H1 (cell line): ENCODE measurements around the gene PRRG2. TPM values are rescaled to one million over a fixed set of nuclear protein-coding genes. Genes with fewer than 3 reads are reported as not detected.

Experiments used
- CTCF ChIA-PET: fragments of 300-600 bp; sonication (Branson Sonifier 250); formaldehyde crosslinking; loops from one replicate; lab custom pipeline; 2021; ENCODE audit not compliant: partially characterized antibody; lab: Charles Lee
- POLR2A ChIA-PET: fragments of 300-600 bp; sonication (Branson Sonifier 250); formaldehyde crosslinking; loops from one replicate; lab custom pipeline; 2021; ENCODE audit warnings: inconsistent platforms; ENCODE audit not compliant: partially characterized antibody; lab: Charles Lee
- DNase-seq, 2 experiments: peaks; one replicate each; pipeline versions ENCODE4 v3.0.0 to v3.0.0-alpha.2; 2010 to 2022; ENCODE audit warnings: low spot score in 2 of 2, low read depth in 1 of 2, mixed read lengths in 1 of 2
- FAIRE-seq: peaks from 2 replicates; lab custom pipeline; 2011; peaks lifted over from hg19 to GRCh38; lab: Jason Lieb, UNC
- H2AFZ ChIP-seq: 2 replicates; pipeline ENCODE4 v1.8.1; 2012; ENCODE audit warnings: low read length, inconsistent platforms
- H2AK5ac ChIP-seq: 2 replicates; pipeline ENCODE4 v1.6.1; 2013; ENCODE audit warnings: low read depth, low read length
- H2BK120ac ChIP-seq: replicated peaks from 2 replicates; pipeline ENCODE3; 2013; ENCODE audit warnings: low read depth, low read length, inconsistent platforms
- H2BK12ac ChIP-seq: 2 replicates; pipeline ENCODE4 v1.6.1; 2013; ENCODE audit warnings: low read depth, low read length
- H2BK15ac ChIP-seq: 2 replicates; pipeline ENCODE4 v1.6.1; 2013; ENCODE audit warnings: low read length
- H2BK20ac ChIP-seq: 2 replicates; pipeline ENCODE4 v1.6.1; 2013; ENCODE audit warnings: low read length
- H2BK5ac ChIP-seq: 2 replicates; pipeline ENCODE4 v1.6.1; 2013; ENCODE audit warnings: low read depth, low read length
- H3K14ac ChIP-seq: 2 replicates; pipeline ENCODE4 v1.6.1; 2013; ENCODE audit warnings: inconsistent platforms; ENCODE audit not compliant: insufficient read length
- H3K18ac ChIP-seq: 2 replicates; pipeline ENCODE4 v1.6.1; 2013; ENCODE audit warnings: low read length; ENCODE audit errors: extremely low read depth
- H3K23ac ChIP-seq: 2 replicates; pipeline ENCODE4 v1.6.1; 2013; ENCODE audit warnings: inconsistent platforms; ENCODE audit not compliant: insufficient read length
- H3K23me2 ChIP-seq: 2 replicates; pipeline ENCODE4 v1.6.1; 2013; ENCODE audit warnings: low read depth, low read length
- H3K27ac ChIP-seq: 2 replicates; pipeline ENCODE4 v1.6.1; 2011; ENCODE audit warnings: low read depth, low read length, inconsistent platforms
- H3K27me3 ChIP-seq, 4 experiments: replicated peaks in 1 of 4; 1 replicate in 1 of 4; 2 replicates in 3 of 4; pipeline versions ENCODE4 v1.6.1 to v1.8.1; 2011 to 2013; ENCODE audit warnings: low read length in 3 of 4, mild to moderate bottlenecking in 3 of 4, inconsistent platforms in 2 of 4, mixed read lengths in 2 of 4, moderate library complexity in 1 of 4; ENCODE audit not compliant: control insufficient read depth in 3 of 4, insufficient read depth in 3 of 4; ENCODE audit errors: extremely low read depth in 1 of 4
- H3K36me3 ChIP-seq, 4 experiments: 2 replicates each; pipeline versions ENCODE4 v1.6.1 to v1.8.1; 2011 to 2013; ENCODE audit warnings: mild to moderate bottlenecking in 4 of 4, low read length in 3 of 4, moderate library complexity in 2 of 4, control low read depth in 1 of 4, inconsistent platforms in 1 of 4; ENCODE audit not compliant: insufficient read depth in 4 of 4, control insufficient read depth in 2 of 4
- H3K4ac ChIP-seq: replicated peaks from 2 replicates; pipeline ENCODE3; 2013; ENCODE audit warnings: low read length, low read depth, mixed read lengths, inconsistent platforms; ENCODE audit not compliant: insufficient read length
- H3K4me1 ChIP-seq, 4 experiments: replicated peaks in 1 of 4; 1 replicate in 1 of 4; 2 replicates in 3 of 4; pipeline versions ENCODE4 v1.6.1 to v1.8.1; 2011 to 2013; ENCODE audit warnings: low read length in 3 of 4, inconsistent platforms in 2 of 4, mixed read lengths in 1 of 4; ENCODE audit not compliant: insufficient read depth in 4 of 4, control insufficient read depth in 3 of 4
- H3K4me2 ChIP-seq, 2 experiments: 2 replicates each; pipeline versions ENCODE4 v1.6.1 to v1.8.1; 2011 to 2013; ENCODE audit warnings: low read depth in 2 of 2, low read length in 2 of 2, control low read depth in 1 of 2, inconsistent platforms in 1 of 2, mild to moderate bottlenecking in 1 of 2; ENCODE audit not compliant: insufficient read depth in 1 of 2
- H3K4me3 ChIP-seq, 4 experiments: fragments of 200-600, 300-600 bp in 1 of 4; sonication (generic), shearing (Covaris generic), sonication (Bioruptor Twin) in 1 of 4; 2 replicates each; pipeline versions ENCODE4 v1.5.1 to v1.8.1; 2011 to 2016; ENCODE audit warnings: low read length in 4 of 4, low read depth in 3 of 4, control low read depth in 2 of 4, inconsistent platforms in 2 of 4, mild to moderate bottlenecking in 2 of 4, mixed read lengths in 1 of 4, moderate library complexity in 1 of 4; ENCODE audit not compliant: insufficient read depth in 2 of 4; ENCODE audit errors: extremely low read depth in 1 of 4
- H3K56ac ChIP-seq: replicated peaks from 2 replicates; pipeline ENCODE3; 2013; ENCODE audit warnings: low read depth, mild to moderate bottlenecking, mixed read lengths, low read length, inconsistent platforms; ENCODE audit not compliant: insufficient read length
- H3K79me1 ChIP-seq: 2 replicates; pipeline ENCODE4 v1.6.1; 2013; ENCODE audit warnings: low read depth, low read length, control low read depth
- H3K79me2 ChIP-seq, 2 experiments: 2 replicates each; pipeline versions ENCODE4 v1.6.1 to v1.8.1; 2012 to 2013; ENCODE audit warnings: low read length in 2 of 2, mild to moderate bottlenecking in 2 of 2, inconsistent platforms in 1 of 2; ENCODE audit not compliant: insufficient read depth in 2 of 2, control insufficient read depth in 1 of 2
- H3K9ac ChIP-seq, 4 experiments: replicated peaks in 1 of 4; 1 replicate in 1 of 4; 2 replicates in 3 of 4; pipeline versions ENCODE4 v1.6.1 to v1.8.1; 2011 to 2013; ENCODE audit warnings: low read depth in 3 of 4, low read length in 3 of 4, control low read depth in 2 of 4, mild to moderate bottlenecking in 2 of 4, moderate library complexity in 2 of 4, inconsistent platforms in 1 of 4; ENCODE audit errors: extremely low read depth in 1 of 4
- H3K9me3 ChIP-seq, 2 experiments: 2 replicates each; pipeline versions ENCODE4 v1.6.1 to v1.8.1; 2012 to 2013; ENCODE audit warnings: mild to moderate bottlenecking in 2 of 2, moderate library complexity in 2 of 2, control low read depth in 1 of 2, inconsistent platforms in 1 of 2, low read depth in 1 of 2, low read length in 1 of 2, mixed read lengths in 1 of 2; ENCODE audit not compliant: insufficient read depth in 2 of 2
- H4K20me1 ChIP-seq, 2 experiments: replicated peaks in 1 of 2; 2 replicates each; pipeline versions ENCODE3 to v1.8.1; 2011 to 2013; ENCODE audit warnings: inconsistent platforms in 2 of 2, low read length in 2 of 2, mild to moderate bottlenecking in 1 of 2; ENCODE audit not compliant: insufficient read depth in 2 of 2, control insufficient read depth in 1 of 2
- H4K5ac ChIP-seq: 2 replicates; pipeline ENCODE4 v1.6.1; 2013; ENCODE audit warnings: low read length, low read depth, mixed read lengths, inconsistent platforms; ENCODE audit not compliant: insufficient read length
- H4K8ac ChIP-seq: 2 replicates; pipeline ENCODE4 v1.8.0; 2013; ENCODE audit warnings: mild to moderate bottlenecking, moderate library complexity, low read length, inconsistent platforms; ENCODE audit not compliant: insufficient read depth; ENCODE audit errors: extremely low read depth
- H4K91ac ChIP-seq: replicated peaks from 2 replicates; pipeline ENCODE3; 2013; ENCODE audit warnings: low read length, mixed read lengths, inconsistent platforms; ENCODE audit not compliant: insufficient read length
- BRCA1 ChIP-seq: IDR thresholded peaks from 2 replicates; pipeline ENCODE4 v1.6.1; 2012; ENCODE audit warnings: low read depth, low read length, improper control_type of control experiment
- POU5F1 ChIP-seq: IDR thresholded peaks from 2 replicates; pipeline ENCODE4 v1.6.1; 2011; ENCODE audit warnings: low read depth, mild to moderate bottlenecking, low read length, moderate library complexity
- RFX5 ChIP-seq: IDR thresholded peaks from 2 replicates; pipeline ENCODE4 v1.6.1; 2011; ENCODE audit warnings: low read depth, low read length, improper control_type of control experiment, borderline replicate concordance
- SIN3A ChIP-seq, 2 experiments: IDR thresholded peaks in 1 of 2; conservative IDR thresholded peaks in 1 of 2; 2 replicates each; pipeline ENCODE4 v1.6.1; 2011 to 2012; ENCODE audit warnings: low read length in 2 of 2, improper control_type of control experiment in 1 of 2, low read depth in 1 of 2, mild to moderate bottlenecking in 1 of 2
- SIX5 ChIP-seq: IDR thresholded peaks from 2 replicates; pipeline ENCODE4 v1.6.1; 2011; ENCODE audit warnings: mild to moderate bottlenecking, low read depth, low read length
- WGBS, 2 experiments: shearing (Covaris generic) in 1 of 2; methylation state at CpG; one replicate each; pipeline versions ENCODE4 v1.1.6 to v1.1.7; 2013 to 2015; ENCODE audit warnings: low lambda C conversion rate in 2 of 2, mixed read lengths in 2 of 2, inconsistent platforms in 1 of 2, low coverage in 1 of 2, missing lambda C conversion rate in 1 of 2; ENCODE audit not compliant: insufficient replicate concordance in 2 of 2, insufficient coverage in 1 of 2, insufficient read length in 1 of 2; ENCODE audit errors: extremely low coverage in 1 of 2, missing lambda C conversion rate in 1 of 2; 5-methylcytosine and 5-hydroxymethylcytosine counted together
- polyA plus RNA-seq, 7 experiments: library from polyadenylated mRNA; depleted of rRNA in 3 of 7; stranded (reverse) in 5 of 7; unstranded in 2 of 7; fragments of >200 nt in 5 of 7; fragments of 200-250 nt in 2 of 7; gene quantifications; 1 replicate in 5 of 7; 2 replicates in 1 of 7; 4 replicates in 1 of 7; pipeline versions ENCODE4 v1.2.1 to v1.2.3, GENCODE V29; 2011 to 2013; ENCODE audit warnings: missing spikeins in 2 of 7, mixed read lengths in 2 of 7
- total RNA-seq: library from RNA; stranded (reverse); fragmentation: NEBNext Ultra II Directional; extraction: Animal tissue kit (Norgen Biotek cat#: 25700); gene quantifications from 2 replicates; pipeline ENCODE4 v1.2.1, GENCODE V29; 2021
- TF ChIP-seq, protein P1 (sequence below): IDR thresholded peaks from 2 replicates; pipeline ENCODE4 v1.6.1; 2011; ENCODE audit warnings: low read length, improper control_type of control experiment
- TF ChIP-seq, protein P2 (sequence below), 3 experiments: IDR thresholded peaks; 1 replicate in 2 of 3; 2 replicates in 1 of 3; pipeline versions ENCODE4 v1.5.1 to v1.6.1; 2011; ENCODE audit warnings: low read length in 3 of 3, mild to moderate bottlenecking in 3 of 3, inconsistent platforms in 2 of 3, low read depth in 1 of 3, moderate library complexity in 1 of 3; ENCODE audit not compliant: insufficient read depth in 1 of 3; ENCODE audit errors: control extremely low read depth in 1 of 3
- TF ChIP-seq, protein P3 (sequence below): IDR thresholded peaks from 2 replicates; pipeline ENCODE4 v1.6.1; 2012; ENCODE audit warnings: low read length, inconsistent platforms

The PRRG2 gene
- total and polyA plus RNA-seq, 2 of the 8 experiments (the other 6 are each of a cell fraction or from before 2014, with no cell fraction given) = 4.1 to 5.6 TPM

DNA sequence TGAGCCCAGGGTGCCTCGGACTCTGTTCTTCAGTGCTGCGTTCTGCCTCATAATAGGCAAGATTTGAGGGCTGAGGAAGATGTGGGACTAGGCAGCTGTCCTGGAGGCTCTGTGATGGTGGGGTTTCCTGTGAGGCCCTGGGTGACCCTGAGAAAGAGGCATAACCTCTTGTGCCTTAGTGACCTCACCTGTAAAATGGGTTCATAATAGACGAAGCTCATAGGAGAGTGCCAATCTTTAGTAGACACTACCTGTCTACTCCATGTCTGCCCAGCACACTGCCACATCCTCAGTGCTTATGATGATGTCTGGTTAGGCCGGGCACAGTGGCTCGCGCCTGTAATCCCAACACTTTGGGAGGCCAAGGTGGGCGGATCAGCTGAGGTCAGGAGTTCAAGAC is 35.4 kb downstream of the PRRG2 start:
- Histone ChIP-seq H2BK15ac (no peak overlapping the region), H2BK120ac (no peak overlapping the region), H3K4ac (no peak overlapping the region), H2AFZ (no peak overlapping the region), H3K9ac (no peak overlapping the region), H3K4me1 (no peaks in the 10 kb centered on the region), H3K56ac (no peak overlapping the region), H3K18ac (no peak overlapping the region), H3K4me2 (no peak overlapping the region), H4K20me1 (peaks cover 12 to 21% of the 10 kb centered on the region in 2 experiments), H2AK5ac (no peak overlapping the region), H4K5ac (no peak overlapping the region), H3K79me2 (peaks cover 0 to 22% of the 10 kb centered on the region in 2 experiments; a peak in 2 of 4 replicates), H3K79me1 (peaks cover 9% of the 10 kb centered on the region), H2BK12ac (no peak overlapping the region), H3K14ac (no peak overlapping the region), H3K23me2 (no peaks in the 10 kb centered on the region), H4K8ac (no peak overlapping the region), H3K27me3 (no peaks in the 10 kb centered on the region), H3K9me3 (no peaks in the 10 kb centered on the region), H2BK5ac (no peak overlapping the region), H3K23ac (no peak overlapping the region), H3K4me3 (no peak overlapping the region), H2BK20ac (no peak overlapping the region), H3K27ac (no peak overlapping the region), H3K36me3 (peaks cover 20 to 63% (median 41%) of the 10 kb centered on the region in 4 experiments), H4K91ac (no peak overlapping the region)
- no peak for DNase-seq
- ChIA-PET POLR2A (interaction anchor here (1.1 to 50.7 kb wide), 8 partner anchors 8 to 117 kb away, joined by 3 to 840 read pairs (median 5); partner anchors contain the start of genes CPT1C, NOSIP, PRMT1 and PRR12), CTCF (interaction anchor here (1.0 to 1.8 kb wide), 7 partner anchors 20 to 111 kb away, joined by 4 to 6 read pairs (median 4); no protein-coding TSS in a partner anchor)
- FAIRE-seq = no peak
- 94% methylated on average over 7 of the region's 7 CpGs; no CpG with 5 or more reads in 1 of the 2 experiments for WGBS, 2 experiments
- no peak for TF ChIP-seq RFX5
- TF ChIP-seq SIX5 = no peak
- TF ChIP-seq, protein P1, sequence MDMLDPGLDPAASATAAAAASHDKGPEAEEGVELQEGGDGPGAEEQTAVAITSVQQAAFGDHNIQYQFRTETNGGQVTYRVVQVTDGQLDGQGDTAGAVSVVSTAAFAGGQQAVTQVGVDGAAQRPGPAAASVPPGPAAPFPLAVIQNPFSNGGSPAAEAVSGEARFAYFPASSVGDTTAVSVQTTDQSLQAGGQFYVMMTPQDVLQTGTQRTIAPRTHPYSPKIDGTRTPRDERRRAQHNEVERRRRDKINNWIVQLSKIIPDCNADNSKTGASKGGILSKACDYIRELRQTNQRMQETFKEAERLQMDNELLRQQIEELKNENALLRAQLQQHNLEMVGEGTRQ = no peak
- TF ChIP-seq POU5F1 = no peak
- TF ChIP-seq, protein P2, sequence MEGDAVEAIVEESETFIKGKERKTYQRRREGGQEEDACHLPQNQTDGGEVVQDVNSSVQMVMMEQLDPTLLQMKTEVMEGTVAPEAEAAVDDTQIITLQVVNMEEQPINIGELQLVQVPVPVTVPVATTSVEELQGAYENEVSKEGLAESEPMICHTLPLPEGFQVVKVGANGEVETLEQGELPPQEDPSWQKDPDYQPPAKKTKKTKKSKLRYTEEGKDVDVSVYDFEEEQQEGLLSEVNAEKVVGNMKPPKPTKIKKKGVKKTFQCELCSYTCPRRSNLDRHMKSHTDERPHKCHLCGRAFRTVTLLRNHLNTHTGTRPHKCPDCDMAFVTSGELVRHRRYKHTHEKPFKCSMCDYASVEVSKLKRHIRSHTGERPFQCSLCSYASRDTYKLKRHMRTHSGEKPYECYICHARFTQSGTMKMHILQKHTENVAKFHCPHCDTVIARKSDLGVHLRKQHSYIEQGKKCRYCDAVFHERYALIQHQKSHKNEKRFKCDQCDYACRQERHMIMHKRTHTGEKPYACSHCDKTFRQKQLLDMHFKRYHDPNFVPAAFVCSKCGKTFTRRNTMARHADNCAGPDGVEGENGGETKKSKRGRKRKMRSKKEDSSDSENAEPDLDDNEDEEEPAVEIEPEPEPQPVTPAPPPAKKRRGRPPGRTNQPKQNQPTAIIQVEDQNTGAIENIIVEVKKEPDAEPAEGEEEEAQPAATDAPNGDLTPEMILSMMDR (IDR thresholded peaks at IDR 0.05; ENCODE audit: control extremely low read depth in 1 of 3, insufficient read depth in 1 of 3, low read depth in 1 of 3, low read length in 3 of 3) = no peak
- TF ChIP-seq SIN3A (conservative IDR thresholded peaks at IDR 0.05 in 1 of 2, IDR thresholded peaks at IDR 0.05 in 1 of 2; ENCODE audit: low read depth in 1 of 2, low read length in 2 of 2) = no peak
- no peak for TF ChIP-seq BRCA1
- TF ChIP-seq, protein P3, sequence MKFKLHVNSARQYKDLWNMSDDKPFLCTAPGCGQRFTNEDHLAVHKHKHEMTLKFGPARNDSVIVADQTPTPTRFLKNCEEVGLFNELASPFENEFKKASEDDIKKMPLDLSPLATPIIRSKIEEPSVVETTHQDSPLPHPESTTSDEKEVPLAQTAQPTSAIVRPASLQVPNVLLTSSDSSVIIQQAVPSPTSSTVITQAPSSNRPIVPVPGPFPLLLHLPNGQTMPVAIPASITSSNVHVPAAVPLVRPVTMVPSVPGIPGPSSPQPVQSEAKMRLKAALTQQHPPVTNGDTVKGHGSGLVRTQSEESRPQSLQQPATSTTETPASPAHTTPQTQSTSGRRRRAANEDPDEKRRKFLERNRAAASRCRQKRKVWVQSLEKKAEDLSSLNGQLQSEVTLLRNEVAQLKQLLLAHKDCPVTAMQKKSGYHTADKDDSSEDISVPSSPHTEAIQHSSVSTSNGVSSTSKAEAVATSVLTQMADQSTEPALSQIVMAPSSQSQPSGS = no peak
